WTC11 (cell line): Measurements from ENCODE around the gene PLA2G4F. TPM values are rescaled to one million over a fixed set of nuclear protein-coding genes. Genes with fewer than 3 reads are reported as not detected.

Experiments used
- ATAC-seq: fragments of 200-7000 bp; cut with Tn5 transposase; 2 replicates; pipeline ENCODE4 v1.10.0; 2021; ENCODE audit warnings: mild to moderate bottlenecking, moderate library complexity
- CTCF ChIA-PET: fragments of 300-600 bp; sonication (Branson Sonifier 250); formaldehyde crosslinking; loops from one replicate; lab custom pipeline; 2021; ENCODE audit warnings: antibody characterized with exemption; lab: Charles Lee
- POLR2A ChIA-PET: fragments of 350-600 bp; sonication (Branson Sonifier 250); formaldehyde crosslinking; loops from one replicate; lab custom pipeline; 2021; ENCODE audit warnings: antibody characterized with exemption; lab: Charles Lee
- DNase-seq: peaks from one replicate; pipeline ENCODE4 v3.0.0; 2021; ENCODE audit warnings: low spot score
- H3K27ac Mint-ChIP-seq: 2 replicates; pipeline ENCODE4 v1.8.0; 2021; ENCODE audit warnings: mixed read lengths
- H3K27me3 Mint-ChIP-seq: 2 replicates; pipeline ENCODE4 v1.8.0; 2021; ENCODE audit warnings: low read depth, mild to moderate bottlenecking, moderate library complexity, mixed read lengths
- H3K36me3 Mint-ChIP-seq: 2 replicates; pipeline ENCODE4 v1.8.0; 2021; ENCODE audit warnings: mixed read lengths
- H3K4me1 Mint-ChIP-seq: 2 replicates; pipeline ENCODE4 v1.8.0; 2022; ENCODE audit warnings: mixed read lengths
- H3K4me3 Mint-ChIP-seq: 2 replicates; pipeline ENCODE4 v1.8.0; 2021; ENCODE audit warnings: mild to moderate bottlenecking, moderate library complexity, mixed read lengths
- H3K9me3 Mint-ChIP-seq: 2 replicates; pipeline ENCODE4 v1.8.0; 2021; ENCODE audit warnings: mixed read lengths
- CREM ChIP-seq: sonication (generic); formaldehyde crosslinking; IDR thresholded peaks from 2 replicates; pipeline ENCODE4 v1.8.1; 2022; ENCODE audit warnings: mild to moderate bottlenecking, missing genetic modification reagents, moderate library complexity
- ESRRA ChIP-seq: sonication (generic); formaldehyde crosslinking; IDR thresholded peaks from 2 replicates; pipeline ENCODE4 v1.8.1; 2022; ENCODE audit warnings: mild to moderate bottlenecking, missing genetic modification reagents, borderline replicate concordance
- GTF2I ChIP-seq: fragments of 250-450 bp; sonication (Bioruptor Pico); conservative IDR thresholded peaks from 2 replicates; pipeline ENCODE4 v1.4.0; 2021; ENCODE audit warnings: mild to moderate bottlenecking
- HMGA2 ChIP-seq: fragments of 250-450 bp; sonication (Bioruptor Pico); IDR thresholded peaks from 2 replicates; pipeline ENCODE4 v1.4.0; 2021; ENCODE audit warnings: mild to moderate bottlenecking, moderate library complexity
- MXD4 ChIP-seq: fragments of 250-450 bp; sonication (Bioruptor Pico); IDR thresholded peaks from 2 replicates; pipeline ENCODE4 v1.8.0; 2021; ENCODE audit warnings: mild to moderate bottlenecking, moderate library complexity, borderline replicate concordance
- NFATC4 ChIP-seq: fragments of 250-450 bp; sonication (Bioruptor Pico); IDR thresholded peaks from 2 replicates; pipeline ENCODE4 v1.9.0; 2021; ENCODE audit warnings: mild to moderate bottlenecking
- NFYB ChIP-seq: sonication (generic); formaldehyde crosslinking; conservative IDR thresholded peaks from 2 replicates; pipeline ENCODE4 v1.8.0; 2022; ENCODE audit warnings: low read depth, missing genetic modification reagents
- NR2C2 ChIP-seq: sonication (generic); formaldehyde crosslinking; IDR thresholded peaks from 2 replicates; pipeline ENCODE4 v1.8.0; 2022; ENCODE audit warnings: mild to moderate bottlenecking, missing genetic modification reagents
- RORB ChIP-seq: fragments of 250-450 bp; sonication (Bioruptor Pico); IDR thresholded peaks from 2 replicates; pipeline ENCODE4 v1.9.0; 2021; ENCODE audit warnings: mild to moderate bottlenecking
- TP53 ChIP-seq: sonication (generic); formaldehyde crosslinking; IDR thresholded peaks from 2 replicates; pipeline ENCODE4 v1.8.1; 2023; ENCODE audit warnings: mild to moderate bottlenecking, missing genetic modification reagents
- ZBTB21 ChIP-seq: sonication (generic); formaldehyde crosslinking; IDR thresholded peaks from 2 replicates; pipeline ENCODE4 v1.8.1; 2023; ENCODE audit warnings: mild to moderate bottlenecking, missing genetic modification reagents, borderline replicate concordance
- ZNF219 ChIP-seq: sonication (generic); formaldehyde crosslinking; IDR thresholded peaks from 2 replicates; pipeline ENCODE4 v1.8.0; 2023; ENCODE audit warnings: missing genetic modification reagents, mild to moderate bottlenecking, borderline replicate concordance
- total RNA-seq: library from RNA; stranded (reverse); gene quantifications from 3 replicates; pipeline ENCODE4 v1.2.3, GENCODE V29; 2021
- TF ChIP-seq, protein P1 (sequence below): sonication (generic); formaldehyde crosslinking; IDR thresholded peaks from 2 replicates; pipeline ENCODE4 v1.8.1; 2022; ENCODE audit warnings: mild to moderate bottlenecking, moderate library complexity, missing genetic modification reagents
- TF ChIP-seq, protein P2 (sequence below): sonication (generic); formaldehyde crosslinking; IDR thresholded peaks from 2 replicates; pipeline ENCODE4 v1.8.0; 2023; ENCODE audit warnings: missing genetic modification reagents, mild to moderate bottlenecking, borderline replicate concordance
- TF ChIP-seq, protein P3 (sequence below): sonication (generic); formaldehyde crosslinking; IDR thresholded peaks from 2 replicates; pipeline ENCODE4 v1.8.1; 2023; ENCODE audit warnings: mild to moderate bottlenecking, missing genetic modification reagents
- TF ChIP-seq, protein P4 (sequence below): sonication (generic); formaldehyde crosslinking; IDR thresholded peaks from 2 replicates; pipeline ENCODE4 v1.8.0; 2022; ENCODE audit warnings: mild to moderate bottlenecking, missing genetic modification reagents
- TF ChIP-seq, protein P5 (sequence below): fragments of 250-450 bp; sonication (Bioruptor Pico); IDR thresholded peaks from 2 replicates; pipeline ENCODE4 v1.9.0; 2021; ENCODE audit warnings: mild to moderate bottlenecking

Gene PLA2G4F
- total RNA-seq, 1 experiment from 2014 or later = 0.11 TPM

DNA sequence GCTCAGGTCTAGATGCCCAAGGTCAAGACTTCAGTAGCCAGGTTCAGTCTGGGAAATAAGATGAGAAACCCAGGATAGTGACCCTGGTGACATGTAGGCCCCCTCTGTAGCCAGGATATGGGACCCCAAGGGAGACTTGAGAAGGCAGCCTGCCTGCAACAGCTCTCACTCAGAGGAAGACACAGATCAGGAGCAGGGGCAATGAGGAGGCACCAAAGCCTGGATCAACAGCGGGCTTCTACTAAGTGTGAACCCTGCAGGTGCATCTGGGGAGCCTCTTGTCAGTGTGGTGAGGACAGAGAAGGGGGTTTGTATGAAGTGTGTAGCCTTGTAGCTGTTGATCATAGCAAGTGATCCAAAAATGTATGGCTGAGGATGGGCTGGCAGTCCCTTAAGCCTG lies 25.4 kb downstream of the PLA2G4F start:
- CTCF ChIA-PET = interaction anchor here (0.8 to 7.3 kb wide), 5 partner anchors 12 to 254 kb away, joined by 3 to 106 read pairs (median 4); no protein-coding TSS in a partner anchor
- Mint-ChIP-seq H3K9me3 (peaks cover 4% of the 10 kb centered on the region), H3K36me3 (no peaks in the 10 kb centered on the region), H3K27me3 (no peaks in the 10 kb centered on the region; the same call in 1 of the 2 replicates), H3K4me3 (no peak overlapping the region), H3K27ac (no peak overlapping the region), H3K4me1 (peaks cover 3% of the 10 kb centered on the region)
- TF ChIP-seq, protein P1, sequence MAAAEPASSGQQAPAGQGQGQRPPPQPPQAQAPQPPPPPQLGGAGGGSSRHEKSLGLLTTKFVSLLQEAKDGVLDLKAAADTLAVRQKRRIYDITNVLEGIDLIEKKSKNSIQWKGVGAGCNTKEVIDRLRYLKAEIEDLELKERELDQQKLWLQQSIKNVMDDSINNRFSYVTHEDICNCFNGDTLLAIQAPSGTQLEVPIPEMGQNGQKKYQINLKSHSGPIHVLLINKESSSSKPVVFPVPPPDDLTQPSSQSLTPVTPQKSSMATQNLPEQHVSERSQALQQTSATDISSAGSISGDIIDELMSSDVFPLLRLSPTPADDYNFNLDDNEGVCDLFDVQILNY (CRISPR knock-in tag) = no peak
- no peak for ATAC-seq
- no peak for DNase-seq
- POLR2A ChIA-PET = no interaction called here

DNA sequence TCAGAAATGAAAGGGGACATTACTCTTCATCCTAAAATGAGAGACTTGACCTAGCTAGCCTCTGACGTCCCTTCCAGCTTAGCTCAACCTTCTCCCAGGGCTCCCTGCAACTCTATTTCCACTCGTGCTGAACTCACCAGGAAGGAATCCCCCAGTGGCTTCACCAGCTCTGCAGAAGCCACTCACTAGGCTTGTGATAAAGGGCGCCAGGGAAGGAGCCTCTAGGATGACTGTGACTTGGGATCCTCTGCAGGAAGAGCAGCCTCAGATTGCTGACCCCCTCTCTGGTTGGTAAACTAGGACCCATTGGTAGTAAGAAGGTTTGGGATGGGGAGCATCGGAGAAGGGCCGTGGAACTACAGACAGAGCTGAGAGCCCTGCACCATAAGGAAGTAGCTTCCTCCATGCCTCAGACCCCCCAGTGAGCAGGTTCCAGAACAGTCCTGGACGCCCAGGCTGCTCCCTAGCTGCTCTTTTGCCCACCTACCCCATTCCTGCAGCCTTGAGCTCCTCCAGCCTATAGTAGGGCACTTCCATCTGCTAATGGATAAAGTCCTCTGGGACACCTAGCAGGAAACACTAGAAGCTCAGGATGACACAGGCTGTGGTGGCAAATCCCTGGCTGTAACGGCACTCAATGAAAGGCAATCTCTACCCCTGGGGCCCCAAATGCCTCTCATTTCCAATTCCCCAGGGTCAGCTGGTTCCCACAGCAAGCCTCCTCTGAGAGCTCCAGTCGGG lies 26.0 kb downstream of the PLA2G4F start:
- no peaks in the 10 kb centered on the region for H3K36me3 Mint-ChIP-seq
- CTCF ChIA-PET = interaction anchor here (0.8 to 7.3 kb wide), 5 partner anchors 12 to 255 kb away, joined by 3 to 106 read pairs (median 4); no protein-coding TSS in a partner anchor
- DNase-seq = no peak
- TF ChIP-seq NFYB (CRISPR knock-in tag) (no peak), RORB (CRISPR knock-in tag) (no peak), ZBTB21 (CRISPR knock-in tag) (no peak), MXD4 (no peak), NFATC4 (CRISPR knock-in tag) (no peak), CREM (no peak), HMGA2 (CRISPR knock-in tag) (no peak)
- TF ChIP-seq, protein P2, sequence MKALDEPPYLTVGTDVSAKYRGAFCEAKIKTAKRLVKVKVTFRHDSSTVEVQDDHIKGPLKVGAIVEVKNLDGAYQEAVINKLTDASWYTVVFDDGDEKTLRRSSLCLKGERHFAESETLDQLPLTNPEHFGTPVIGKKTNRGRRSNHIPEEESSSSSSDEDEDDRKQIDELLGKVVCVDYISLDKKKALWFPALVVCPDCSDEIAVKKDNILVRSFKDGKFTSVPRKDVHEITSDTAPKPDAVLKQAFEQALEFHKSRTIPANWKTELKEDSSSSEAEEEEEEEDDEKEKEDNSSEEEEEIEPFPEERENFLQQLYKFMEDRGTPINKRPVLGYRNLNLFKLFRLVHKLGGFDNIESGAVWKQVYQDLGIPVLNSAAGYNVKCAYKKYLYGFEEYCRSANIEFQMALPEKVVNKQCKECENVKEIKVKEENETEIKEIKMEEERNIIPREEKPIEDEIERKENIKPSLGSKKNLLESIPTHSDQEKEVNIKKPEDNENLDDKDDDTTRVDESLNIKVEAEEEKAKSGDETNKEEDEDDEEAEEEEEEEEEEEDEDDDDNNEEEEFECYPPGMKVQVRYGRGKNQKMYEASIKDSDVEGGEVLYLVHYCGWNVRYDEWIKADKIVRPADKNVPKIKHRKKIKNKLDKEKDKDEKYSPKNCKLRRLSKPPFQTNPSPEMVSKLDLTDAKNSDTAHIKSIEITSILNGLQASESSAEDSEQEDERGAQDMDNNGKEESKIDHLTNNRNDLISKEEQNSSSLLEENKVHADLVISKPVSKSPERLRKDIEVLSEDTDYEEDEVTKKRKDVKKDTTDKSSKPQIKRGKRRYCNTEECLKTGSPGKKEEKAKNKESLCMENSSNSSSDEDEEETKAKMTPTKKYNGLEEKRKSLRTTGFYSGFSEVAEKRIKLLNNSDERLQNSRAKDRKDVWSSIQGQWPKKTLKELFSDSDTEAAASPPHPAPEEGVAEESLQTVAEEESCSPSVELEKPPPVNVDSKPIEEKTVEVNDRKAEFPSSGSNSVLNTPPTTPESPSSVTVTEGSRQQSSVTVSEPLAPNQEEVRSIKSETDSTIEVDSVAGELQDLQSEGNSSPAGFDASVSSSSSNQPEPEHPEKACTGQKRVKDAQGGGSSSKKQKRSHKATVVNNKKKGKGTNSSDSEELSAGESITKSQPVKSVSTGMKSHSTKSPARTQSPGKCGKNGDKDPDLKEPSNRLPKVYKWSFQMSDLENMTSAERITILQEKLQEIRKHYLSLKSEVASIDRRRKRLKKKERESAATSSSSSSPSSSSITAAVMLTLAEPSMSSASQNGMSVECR (CRISPR knock-in tag) = no peak
- TF ChIP-seq, protein P3, sequence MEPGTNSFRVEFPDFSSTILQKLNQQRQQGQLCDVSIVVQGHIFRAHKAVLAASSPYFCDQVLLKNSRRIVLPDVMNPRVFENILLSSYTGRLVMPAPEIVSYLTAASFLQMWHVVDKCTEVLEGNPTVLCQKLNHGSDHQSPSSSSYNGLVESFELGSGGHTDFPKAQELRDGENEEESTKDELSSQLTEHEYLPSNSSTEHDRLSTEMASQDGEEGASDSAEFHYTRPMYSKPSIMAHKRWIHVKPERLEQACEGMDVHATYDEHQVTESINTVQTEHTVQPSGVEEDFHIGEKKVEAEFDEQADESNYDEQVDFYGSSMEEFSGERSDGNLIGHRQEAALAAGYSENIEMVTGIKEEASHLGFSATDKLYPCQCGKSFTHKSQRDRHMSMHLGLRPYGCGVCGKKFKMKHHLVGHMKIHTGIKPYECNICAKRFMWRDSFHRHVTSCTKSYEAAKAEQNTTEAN = no peak
- TF ChIP-seq, all 79 proteins: peak for 0
- POLR2A ChIA-PET = no interaction called here
- Mint-ChIP-seq H3K9me3 (peaks cover 4% of the 10 kb centered on the region), H3K27me3 (no peaks in the 10 kb centered on the region; the same call in 1 of the 2 replicates), H3K4me1 (peaks cover 3% of the 10 kb centered on the region), H3K4me3 (no peak overlapping the region), H3K27ac (no peak overlapping the region)
- no peak for ATAC-seq

DNA sequence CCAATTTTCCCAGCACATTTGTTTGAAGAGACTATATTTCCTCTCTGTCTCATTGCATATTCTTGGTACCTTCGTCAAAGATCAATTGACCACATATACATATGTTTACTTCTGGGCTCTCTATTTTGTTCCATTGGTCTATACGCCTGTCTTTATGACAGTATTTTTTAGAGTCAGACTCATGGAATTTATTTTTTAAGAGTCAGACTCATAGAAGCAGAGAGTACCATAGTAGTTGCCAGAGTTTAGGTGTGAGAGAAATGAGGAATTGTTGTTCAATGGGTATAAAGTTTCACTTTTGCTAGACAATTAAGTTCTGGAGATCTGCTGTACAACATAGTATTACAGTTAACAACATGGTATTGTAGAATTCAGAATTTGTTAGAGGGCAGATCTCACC lies 27.1 kb downstream of the PLA2G4F start:
- ChIA-PET POLR2A (no interaction called here), CTCF (interaction anchor here (7.3 kb wide), 1 partner anchor 44 kb away, joined by 106 read pairs; no protein-coding TSS in a partner anchor)
- DNase-seq (no peak), ATAC-seq (no peak)
- Mint-ChIP-seq H3K36me3 (no peaks in the 10 kb centered on the region), H3K27ac (no peak overlapping the region), H3K4me1 (peaks cover 3% of the 10 kb centered on the region)
- TF ChIP-seq GTF2I (CRISPR knock-in tag) (no peak), NR2C2 (no peak), ESRRA (CRISPR knock-in tag) (no peak), ZNF219 (CRISPR knock-in tag) (no peak), TP53 (CRISPR knock-in tag) (no peak)
- TF ChIP-seq, protein P4, sequence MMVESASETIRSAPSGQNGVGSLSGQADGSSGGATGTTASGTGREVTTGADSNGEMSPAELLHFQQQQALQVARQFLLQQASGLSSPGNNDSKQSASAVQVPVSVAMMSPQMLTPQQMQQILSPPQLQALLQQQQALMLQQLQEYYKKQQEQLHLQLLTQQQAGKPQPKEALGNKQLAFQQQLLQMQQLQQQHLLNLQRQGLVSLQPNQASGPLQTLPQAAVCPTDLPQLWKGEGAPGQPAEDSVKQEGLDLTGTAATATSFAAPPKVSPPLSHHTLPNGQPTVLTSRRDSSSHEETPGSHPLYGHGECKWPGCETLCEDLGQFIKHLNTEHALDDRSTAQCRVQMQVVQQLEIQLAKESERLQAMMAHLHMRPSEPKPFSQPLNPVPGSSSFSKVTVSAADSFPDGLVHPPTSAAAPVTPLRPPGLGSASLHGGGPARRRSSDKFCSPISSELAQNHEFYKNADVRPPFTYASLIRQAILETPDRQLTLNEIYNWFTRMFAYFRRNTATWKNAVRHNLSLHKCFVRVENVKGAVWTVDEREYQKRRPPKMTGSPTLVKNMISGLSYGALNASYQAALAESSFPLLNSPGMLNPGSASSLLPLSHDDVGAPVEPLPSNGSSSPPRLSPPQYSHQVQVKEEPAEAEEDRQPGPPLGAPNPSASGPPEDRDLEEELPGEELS (CRISPR knock-in tag) = no peak
- TF ChIP-seq, protein P5, sequence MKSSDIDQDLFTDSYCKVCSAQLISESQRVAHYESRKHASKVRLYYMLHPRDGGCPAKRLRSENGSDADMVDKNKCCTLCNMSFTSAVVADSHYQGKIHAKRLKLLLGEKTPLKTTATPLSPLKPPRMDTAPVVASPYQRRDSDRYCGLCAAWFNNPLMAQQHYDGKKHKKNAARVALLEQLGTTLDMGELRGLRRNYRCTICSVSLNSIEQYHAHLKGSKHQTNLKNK = no peak
- TF ChIP-seq, all 79 proteins: peak for 0
- Mint-ChIP-seq H3K4me3 (no peak overlapping the region), H3K9me3 (peaks cover 4% of the 10 kb centered on the region), H3K27me3 (no peaks in the 10 kb centered on the region; the same call in 1 of the 2 replicates)
